GM21786 (cell line): ENCODE data around the gene PARP12.

Source experiments
- ATAC-seq: cut with Tn5 transposase; IDR thresholded peaks from one replicate; pipeline ENCODE4 v1.9.1; 2021; ENCODE audit not compliant: unreplicated experiment

PARP12 gene

DNA sequence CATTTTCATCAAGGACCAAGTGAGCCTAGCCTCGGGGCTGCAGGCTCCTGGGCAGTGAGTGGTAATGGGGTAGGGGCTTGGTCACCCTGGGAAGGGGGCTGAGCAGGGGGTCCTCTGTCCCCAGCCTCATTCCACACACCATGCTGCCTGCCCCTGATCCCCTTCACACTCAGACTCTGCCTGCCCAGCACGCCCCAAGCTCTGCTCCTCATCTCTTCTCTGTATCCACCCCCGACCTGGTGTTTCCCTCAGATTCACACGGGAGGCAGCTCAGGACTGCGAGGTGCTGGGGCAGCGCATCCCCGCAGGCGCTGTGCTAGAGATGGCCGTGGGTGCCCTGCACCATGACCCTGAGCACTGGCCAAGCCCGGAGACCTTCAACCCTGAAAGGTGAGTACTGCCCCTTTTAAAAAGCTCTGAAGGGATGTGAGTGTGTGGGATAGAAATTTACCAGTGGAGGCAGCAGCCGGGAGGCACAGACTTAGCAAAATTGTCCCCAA is 47.2 kb downstream of the PARP12 start:
- ATAC-seq, result no peak

DNA sequence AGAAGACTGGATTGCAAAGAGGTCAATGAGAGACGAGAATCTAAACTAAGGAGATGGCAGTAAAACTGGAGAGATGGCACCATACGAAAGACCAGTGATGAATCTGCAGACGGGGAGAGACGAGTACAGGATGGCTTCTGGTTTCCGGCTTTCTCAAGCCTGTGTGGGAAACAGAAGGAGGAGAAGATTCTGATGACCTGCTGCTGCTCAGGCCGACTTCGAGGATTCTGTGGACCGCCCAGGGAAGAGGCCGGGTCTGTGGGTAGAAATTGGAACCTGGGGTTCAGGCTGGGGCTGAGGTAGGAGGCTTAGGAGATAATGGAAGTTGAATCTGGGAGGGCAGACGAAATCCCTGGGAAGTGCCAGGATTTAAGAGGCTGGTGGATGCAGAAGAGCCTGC is 48.6 kb downstream of the PARP12 start:
- no peak for ATAC-seq

DNA sequence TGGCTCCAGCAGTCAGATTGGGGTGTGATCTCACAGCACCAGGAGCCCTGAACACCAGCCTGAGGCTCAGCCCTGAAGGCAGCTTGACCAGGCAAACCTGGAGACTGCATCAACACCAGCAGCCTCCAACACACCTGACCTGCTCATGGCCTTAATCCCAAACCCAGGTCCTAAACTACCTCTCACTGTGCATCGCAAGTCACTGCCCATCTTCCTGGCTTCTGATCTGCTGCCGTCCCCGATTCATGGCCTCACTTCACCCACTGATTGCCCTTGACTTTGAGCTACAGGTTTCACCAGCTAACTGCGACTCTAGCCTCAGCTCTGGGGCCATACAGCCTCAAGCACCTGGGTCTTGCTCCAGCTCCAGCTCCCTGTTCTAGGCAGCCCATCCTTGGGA is 49.1 kb downstream of the PARP12 start:
- no peak for ATAC-seq

DNA sequence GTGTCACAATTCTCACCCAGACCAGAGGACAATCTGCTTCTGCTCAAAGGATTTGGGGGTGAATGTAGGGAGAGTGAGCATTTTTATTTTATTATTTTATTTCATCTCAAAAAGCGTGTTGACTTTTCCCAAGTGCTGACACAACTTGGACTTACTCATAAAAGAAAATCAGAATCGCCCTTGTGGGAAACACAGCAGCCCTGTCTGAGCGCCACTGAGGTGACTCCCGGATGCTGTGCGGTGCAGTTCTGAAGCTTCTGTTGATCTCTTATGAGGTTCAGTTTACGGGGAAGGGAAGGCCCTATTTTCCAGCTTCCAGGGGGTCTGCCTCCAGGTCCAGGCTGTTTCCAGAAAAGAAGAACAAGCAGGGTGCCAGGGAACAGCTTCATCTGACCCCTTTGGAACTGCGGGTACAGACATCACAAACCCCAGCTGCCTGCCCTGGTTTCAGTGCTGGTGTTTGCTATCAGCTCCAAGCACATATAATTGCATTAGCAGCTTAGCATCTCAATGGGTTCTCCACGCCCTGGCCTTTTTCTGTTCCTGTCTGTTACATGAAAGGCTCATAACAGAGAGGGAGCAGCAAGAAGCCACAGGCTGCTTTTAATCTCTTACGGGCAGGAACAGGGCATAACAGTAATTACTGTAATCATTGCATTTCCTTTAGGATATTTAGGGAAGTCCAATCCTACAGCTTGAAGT is 52.4 kb downstream of the PARP12 start:
- no peak for ATAC-seq

DNA sequence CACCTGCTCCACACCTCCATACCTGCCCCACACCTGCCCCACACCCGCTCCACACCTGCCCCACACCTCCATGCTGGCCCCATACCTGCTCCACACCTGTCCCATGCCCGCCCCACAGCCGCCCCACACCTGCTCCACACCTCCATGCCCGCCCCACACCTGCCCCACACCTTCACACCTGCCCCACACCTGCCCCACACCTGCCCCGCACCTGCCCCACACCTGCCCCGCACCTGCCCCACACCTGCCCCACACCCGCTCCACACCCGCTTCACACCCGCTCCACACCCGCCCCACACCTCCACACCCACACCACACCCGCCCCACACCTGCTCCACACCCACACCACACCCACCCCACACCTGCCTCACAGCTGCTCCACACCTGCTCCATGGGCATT is 53.0 kb downstream of the PARP12 start:
- no peak for ATAC-seq

DNA sequence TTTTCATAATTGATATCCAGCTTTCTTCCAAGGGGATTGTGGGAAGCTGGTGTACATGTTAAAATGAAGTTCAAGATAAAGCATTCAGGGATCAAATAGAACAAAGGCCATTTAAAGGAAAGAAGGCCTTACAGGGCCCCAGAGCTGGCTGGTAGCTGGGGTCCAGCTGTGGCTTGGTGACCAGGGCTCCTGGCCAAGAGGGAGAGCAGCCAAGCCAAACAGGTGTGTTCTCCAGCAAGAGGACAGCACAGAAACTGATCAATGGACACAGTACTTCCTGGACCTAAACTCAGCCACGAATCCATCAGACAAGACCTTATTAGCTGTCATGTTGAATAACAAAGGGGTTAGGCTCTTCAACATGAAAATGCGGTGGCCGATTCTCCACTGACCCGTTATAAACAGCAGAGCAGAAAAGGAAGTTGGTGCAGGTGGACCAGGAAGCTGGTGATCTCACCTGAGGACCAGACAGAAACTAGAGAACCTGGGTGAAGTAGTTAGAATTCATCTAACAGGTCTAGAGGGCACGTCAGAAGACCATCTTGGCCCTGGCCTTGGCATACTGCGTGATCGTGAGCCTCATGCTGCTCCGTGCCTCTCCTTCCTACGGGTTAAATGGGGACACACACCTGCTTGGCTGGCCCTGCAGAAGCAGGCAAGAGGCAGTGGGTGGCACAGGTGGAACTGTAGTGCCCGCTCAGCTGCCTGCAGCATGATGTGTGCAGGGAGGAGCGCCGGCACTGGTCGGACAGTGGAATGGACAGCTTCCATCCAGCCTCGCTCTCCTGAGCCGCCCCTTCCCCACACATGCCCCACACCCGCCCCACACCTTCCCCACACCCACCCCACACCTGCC is 53.8 kb downstream of the PARP12 start:
- ATAC-seq, result no peak

DNA sequence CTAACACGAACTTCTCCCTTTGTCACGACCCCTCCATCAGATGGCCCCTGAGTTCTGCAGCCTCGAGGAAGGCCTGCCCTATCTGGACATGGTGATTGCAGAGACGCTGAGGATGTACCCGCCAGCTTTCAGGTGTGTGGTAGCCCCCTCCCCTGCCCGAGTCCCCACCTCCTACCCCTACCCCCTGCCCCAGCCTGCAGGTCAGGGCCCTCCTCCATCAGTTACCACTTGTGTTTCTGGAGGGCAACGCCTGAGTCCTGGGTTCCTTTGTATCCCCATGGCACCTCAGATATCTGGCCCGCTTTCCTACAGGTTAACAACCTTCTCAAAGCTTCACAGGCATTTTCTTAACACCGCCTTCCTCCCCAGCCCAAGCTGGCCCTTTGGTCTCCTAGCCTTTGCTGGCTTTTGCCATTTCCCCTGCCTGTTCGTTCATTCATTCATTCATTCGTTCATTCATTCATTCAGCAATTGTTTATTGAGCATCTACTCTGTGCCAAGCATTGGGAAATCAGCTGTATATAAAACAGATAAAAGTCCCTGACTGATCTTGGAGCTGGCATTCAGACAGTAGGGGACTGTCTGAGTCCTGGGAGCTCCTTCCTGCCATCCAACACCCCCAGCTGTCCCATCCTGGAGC is 55.6 kb downstream of the PARP12 start:
- ATAC-seq, result no peak

DNA sequence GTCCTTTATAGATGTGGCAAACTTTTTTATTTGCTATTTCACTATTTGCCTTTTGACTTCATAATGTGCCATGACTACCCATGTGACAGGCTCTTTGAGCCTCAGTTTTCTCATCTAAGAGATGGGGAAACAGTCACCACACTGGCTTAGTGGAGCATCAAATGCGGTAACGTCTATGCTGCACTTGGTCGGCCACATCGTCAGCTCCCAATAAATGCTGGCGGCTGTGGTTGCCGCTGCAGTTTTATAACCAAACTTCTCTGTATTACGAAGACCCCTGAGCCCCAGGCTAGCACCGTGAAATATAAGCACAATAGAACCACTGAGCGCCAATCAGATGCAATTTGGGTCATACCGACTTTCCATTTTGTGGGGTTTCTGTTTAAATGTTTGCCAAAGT is 56.2 kb downstream of the PARP12 start:
- ATAC-seq, result no peak

DNA sequence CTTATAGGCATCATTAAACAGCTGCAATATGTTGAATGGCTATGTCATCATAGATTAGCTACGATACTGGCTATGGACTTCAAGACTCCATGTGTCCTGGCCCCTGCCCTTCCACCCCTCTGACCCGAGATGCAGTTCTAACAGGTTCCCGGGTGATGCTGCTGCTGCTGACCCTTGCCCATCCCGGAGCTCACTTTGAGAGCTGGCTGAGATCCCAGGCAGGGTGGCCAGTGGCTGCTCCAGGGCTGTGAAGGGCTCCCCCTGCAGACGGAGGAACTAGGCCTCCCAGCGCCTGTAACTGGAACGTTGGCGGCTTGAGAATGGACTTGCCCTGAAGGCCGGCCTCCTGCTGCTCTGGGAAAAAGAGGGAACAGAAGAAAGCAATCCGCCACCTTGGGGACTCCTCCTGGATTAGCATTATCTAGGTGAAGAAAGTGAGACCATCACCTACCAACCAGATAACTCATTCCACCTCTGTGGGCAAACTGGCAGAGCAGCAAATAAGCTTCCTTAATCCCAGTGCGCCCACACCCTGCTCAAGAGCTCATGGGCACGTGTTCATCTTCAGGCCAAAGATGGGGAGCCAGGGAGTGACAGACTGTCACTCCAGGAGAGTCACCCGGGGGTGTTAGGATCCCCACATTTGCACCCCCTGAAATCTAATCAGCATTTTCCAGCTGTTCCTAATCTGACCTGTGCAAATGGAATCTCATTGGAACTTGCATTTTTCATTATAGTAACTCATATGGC is 56.8 kb downstream of the PARP12 start:
- no peak for ATAC-seq

DNA sequence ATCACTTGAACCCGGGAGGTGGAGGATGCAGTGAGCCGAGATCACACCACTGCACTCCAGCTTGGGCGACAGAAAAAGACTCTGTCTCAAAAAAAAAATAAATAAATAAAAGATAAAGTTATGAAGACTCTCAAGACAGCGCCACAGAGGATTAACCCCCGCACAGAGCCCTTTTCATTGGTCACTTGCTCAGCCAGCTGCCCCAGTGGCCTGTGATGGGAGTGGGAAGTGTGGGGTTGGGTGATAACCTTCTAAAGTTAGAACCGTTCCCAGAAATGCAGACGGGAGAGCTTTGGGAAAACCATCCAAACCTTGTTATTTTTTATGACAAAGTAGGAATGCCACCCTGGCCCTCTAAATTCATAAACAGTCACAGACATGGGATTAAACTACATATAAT is 57.4 kb downstream of the PARP12 start:
- no peak for ATAC-seq

DNA sequence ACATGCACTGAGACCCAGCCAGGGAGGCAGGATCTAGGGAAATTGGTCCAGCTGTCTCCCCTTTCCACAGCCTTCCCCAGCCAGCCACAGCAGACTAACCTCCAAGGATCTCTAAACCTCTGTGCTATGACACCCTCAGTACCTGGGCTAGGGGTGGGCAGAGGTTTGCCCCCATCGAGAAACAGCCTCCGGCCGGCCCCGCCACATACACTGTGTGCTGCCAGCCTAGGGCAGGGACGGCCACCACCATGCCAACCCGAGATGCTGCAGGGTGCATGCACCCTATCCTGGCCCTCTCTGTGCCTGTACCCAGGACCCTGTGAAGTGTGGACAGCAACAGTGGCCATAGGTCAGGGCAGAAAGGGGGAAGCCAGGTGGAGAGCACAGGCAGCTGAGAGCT is 58.1 kb downstream of the PARP12 start:
- ATAC-seq, result no peak

DNA sequence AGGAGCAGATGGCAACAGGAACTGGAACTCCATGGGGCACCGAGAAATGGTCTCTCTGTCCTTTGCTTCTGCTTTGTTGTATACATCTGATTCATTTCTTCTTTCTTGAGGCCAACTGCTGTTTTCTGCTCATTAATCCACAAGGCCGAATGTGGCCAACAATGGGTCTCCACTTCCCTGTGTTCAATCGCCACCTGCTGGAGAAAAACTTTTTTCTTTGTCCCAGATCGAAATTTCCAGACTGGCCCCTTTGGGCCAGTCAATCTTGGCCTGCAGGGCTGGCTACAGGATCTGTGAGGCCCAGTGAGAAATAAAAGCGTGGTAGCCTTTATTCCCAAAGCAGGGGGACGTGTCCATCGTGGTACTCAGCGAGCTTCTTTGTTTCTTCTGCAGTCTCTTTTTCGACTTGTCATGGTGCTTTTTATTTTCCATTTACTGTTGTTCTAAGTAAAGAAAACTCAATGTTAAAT is 58.8 kb downstream of the PARP12 start:
- no peak for ATAC-seq

DNA sequence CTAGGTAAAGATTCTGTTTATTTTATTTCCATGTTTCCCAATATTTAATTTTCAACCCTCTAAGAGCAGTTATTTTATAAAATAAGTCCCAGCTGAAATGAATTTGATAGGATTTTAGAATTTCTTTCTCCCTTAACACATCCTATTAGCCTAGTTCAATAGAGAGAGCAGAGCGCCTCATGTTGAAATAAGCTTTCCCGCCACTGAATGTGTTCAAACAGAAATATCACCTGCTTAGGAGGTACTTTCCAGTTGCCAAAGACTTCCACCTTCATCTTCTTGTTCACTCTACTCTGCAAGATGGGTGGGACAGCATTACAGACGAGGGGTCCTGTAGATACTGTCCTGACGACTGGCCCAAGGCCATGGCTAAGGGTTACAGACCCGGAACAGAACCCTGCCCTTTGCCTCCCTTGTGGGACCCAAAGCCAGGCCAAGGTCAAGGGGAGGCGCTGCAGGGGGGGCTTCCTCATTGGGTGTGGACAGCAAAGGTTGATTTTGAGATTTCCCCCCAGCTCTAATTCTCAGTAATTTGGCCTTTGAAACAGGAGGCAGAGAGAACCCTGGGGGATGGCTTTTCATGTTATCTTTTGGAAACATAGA is 62.0 kb downstream of the PARP12 start:
- no peak for ATAC-seq

DNA sequence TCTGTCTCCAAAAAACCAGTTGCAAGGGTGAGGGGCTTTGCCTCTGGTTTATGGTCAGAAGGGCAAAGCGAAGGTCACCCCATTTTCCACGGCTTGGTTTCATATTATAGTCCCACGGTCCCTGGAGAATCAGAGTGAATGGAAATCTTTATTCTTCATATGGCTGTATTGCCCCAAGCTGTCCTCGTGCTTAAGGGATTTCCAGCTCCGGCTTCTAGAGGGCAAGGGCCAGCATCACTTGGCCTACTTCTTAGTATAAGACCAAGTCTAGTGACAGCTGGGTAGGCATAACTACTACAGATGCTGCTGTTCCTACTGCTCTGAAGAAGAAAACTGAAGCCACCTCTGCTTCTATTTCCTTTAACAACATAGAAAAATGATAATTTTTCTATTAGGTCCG is 63.2 kb downstream of the PARP12 start:
- ATAC-seq, result no peak

DNA sequence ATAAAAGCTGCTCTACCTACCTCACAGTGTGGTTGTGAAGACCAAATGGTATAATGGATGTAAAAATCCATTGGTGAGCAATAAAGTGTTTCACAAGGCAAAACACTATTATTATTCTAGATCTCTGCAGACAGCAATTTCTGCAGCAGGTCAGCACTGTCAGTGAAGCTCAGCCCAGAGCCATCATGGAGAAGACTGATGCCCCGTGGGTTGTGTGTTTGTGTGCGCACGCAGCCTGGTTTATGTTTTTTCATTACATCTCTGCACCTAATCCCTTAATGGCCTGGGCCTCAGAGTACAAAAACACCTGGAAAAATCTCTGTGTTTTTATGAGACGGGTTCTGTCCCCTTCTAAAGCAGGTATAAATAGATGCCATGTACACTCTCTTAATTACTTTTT is 64.2 kb downstream of the PARP12 start:
- no peak for ATAC-seq

DNA sequence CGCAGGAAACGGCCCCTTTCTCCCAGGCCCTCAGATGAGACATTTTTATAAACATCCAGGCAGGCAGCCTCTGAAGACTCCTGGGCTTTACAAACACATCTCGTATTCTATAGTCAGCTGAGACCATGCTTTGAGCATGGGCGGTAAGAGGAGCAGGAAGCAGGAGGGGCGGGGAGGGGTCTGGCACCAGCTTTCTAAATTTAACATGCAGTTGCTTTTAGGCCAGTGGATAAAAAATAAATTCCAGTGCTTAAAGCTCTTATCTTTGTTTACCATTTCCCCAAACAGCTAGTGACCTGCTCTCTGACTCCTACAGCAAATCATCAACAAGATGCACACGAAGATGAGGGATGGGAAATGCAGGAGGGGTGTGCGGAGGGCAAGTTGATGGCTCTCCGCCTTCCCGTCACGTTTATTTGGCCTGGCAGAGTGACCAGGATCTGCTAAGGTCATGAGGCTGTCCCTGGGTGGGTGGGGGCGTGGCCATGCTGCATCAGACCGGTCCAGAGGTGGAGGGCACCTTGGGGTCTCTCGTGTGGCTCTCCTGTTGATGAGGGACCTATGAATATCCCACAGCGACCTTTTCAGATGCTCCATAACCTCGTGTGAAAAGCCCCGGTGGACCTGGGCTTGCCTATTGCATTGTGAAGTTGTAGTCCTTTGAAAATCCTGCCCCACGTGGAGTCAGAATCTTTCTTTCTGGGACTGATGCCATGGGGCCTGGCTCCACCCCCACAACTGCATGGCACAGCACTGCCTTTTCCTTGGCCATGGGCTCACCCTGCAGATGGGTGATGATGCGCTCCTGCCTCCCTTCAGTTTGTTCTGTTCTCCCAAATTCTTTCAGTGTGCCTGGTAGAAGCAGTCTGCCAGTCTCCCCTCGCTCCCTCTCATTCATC is 67.5 kb downstream of the PARP12 start:
- ATAC-seq, result no peak

DNA sequence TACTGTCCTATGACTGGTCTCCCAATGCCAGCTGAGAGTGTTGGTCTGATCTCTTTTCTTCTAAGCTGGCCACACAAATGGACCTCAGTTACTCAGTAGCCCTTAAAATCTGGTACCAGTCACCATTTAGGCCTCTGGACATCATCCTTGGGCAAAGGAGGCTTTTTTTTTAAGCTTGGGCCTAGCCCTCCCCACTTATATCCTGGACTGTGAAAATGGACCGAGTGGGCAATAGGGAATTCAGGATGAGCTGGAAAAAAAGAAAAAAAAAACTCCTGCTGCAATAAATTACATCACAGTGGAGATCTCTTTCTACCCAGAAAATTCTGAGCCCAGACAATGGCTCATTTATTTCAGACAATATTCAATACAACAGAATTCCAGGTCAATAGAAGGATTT is 68.4 kb downstream of the PARP12 start:
- ATAC-seq, result no peak

DNA sequence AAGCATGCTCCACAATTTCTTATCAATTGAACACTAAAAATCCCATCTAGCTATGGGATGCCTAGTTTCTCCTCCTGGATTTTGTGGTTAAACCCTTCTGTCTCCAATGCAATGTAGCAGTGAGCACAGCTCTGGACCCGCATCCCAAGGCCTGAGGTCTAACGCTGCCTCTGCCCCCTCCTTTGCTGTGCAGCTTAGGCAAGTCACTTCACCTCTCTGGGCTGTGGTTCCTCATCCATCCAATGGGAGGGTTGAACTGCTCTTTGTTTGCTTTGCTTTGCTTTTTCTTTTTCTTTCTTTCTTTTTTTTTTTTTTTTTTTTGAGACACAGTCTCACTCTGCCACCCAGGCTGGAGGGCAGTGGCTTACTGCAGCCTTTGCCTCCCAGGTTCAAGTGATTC is 69.2 kb downstream of the PARP12 start:
- no peak for ATAC-seq

DNA sequence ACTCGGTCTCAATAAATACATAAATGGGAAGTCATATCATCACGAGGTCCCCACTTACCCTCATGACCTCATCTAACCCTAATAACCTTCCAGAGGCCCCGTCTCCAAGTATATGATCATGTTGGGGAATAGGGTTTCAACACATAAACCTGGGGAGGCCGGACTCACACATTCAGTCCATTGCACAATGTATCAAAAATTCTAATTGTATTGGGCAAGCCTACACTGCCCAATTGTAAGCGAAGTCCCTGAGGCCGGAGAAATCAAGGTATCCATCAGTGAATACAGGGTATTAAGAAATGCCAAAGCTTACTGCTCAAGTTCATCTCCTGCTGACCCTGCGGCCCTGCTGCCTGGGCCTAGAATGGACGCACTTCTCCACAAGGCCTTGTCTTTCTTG is 69.6 kb downstream of the PARP12 start:
- no peak for ATAC-seq
